Hepatocyte (in vitro differentiated cells): ENCODE data around the gene TCN2. TPM values are rescaled to one million over a fixed set of nuclear protein-coding genes. Genes with fewer than 3 reads are reported as not detected.

Source experiments
- DNase-seq: peaks from one replicate; pipeline ENCODE4 v3.0.0-alpha.2; 2016; ENCODE audit warnings: low spot score
- H2AFZ ChIP-seq: fragments of 200-600 bp; sonication (generic); 2 replicates; pipeline ENCODE4 v1.6.0; 2016; ENCODE audit warnings: antibody characterized with exemption, mild to moderate bottlenecking
- H3K27ac ChIP-seq: fragments of 200-600 bp; sonication (generic); 2 replicates; pipeline ENCODE4 v1.5.1; 2016; ENCODE audit warnings: mild to moderate bottlenecking
- H3K27me3 ChIP-seq: fragments of 200-600 bp; sonication (generic); 2 replicates; pipeline ENCODE4 v1.6.1; 2016
- H3K36me3 ChIP-seq: fragments of 200-600 bp; sonication (generic); replicated peaks from 2 replicates; pipeline ENCODE4 v1.5.1; 2016; ENCODE audit warnings: low read depth; ENCODE audit not compliant: insufficient read depth
- H3K4me1 ChIP-seq: fragments of 200-600 bp; sonication (generic); 2 replicates; pipeline ENCODE4 v1.5.1; 2016; ENCODE audit warnings: mild to moderate bottlenecking, moderate library complexity; ENCODE audit not compliant: insufficient read depth
- H3K4me2 ChIP-seq: fragments of 200-600 bp; sonication (generic); 2 replicates; pipeline ENCODE4 v1.6.0; 2016
- H3K4me3 ChIP-seq: fragments of 200-600 bp; sonication (generic); 2 replicates; pipeline ENCODE4 v1.5.1; 2016; ENCODE audit warnings: mild to moderate bottlenecking
- H3K79me2 ChIP-seq: fragments of 200-600 bp; sonication (generic); 2 replicates; pipeline ENCODE4 v1.6.0; 2017; ENCODE audit warnings: mild to moderate bottlenecking
- H3K9me2 ChIP-seq: fragments of 200-600 bp; sonication (generic); replicated peaks from 2 replicates; pipeline ENCODE4 v1.6.0; 2017; ENCODE audit warnings: mild to moderate bottlenecking; ENCODE audit not compliant: insufficient read depth
- H3K9me3 ChIP-seq: fragments of 200-600 bp; sonication (generic); 2 replicates; pipeline ENCODE4 v1.5.1; 2016; ENCODE audit warnings: low read depth, mild to moderate bottlenecking
- H4K20me1 ChIP-seq: fragments of 200-600 bp; sonication (generic); 2 replicates; pipeline ENCODE4 v1.6.0; 2016; ENCODE audit warnings: mild to moderate bottlenecking; ENCODE audit not compliant: insufficient read depth, poor library complexity, severe bottlenecking
- EZH2 ChIP-seq: fragments of 200-600 bp; sonication (generic); IDR thresholded peaks from 2 replicates; pipeline ENCODE4 v1.6.1; 2016; ENCODE audit warnings: antibody characterized with exemption, mild to moderate bottlenecking, borderline replicate concordance
- EZH2phosphoT487 ChIP-seq: fragments of 200-600 bp; sonication (generic); IDR thresholded peaks from one replicate; pipeline ENCODE4 v1.6.1; 2018; ENCODE audit warnings: antibody characterized with exemption, mild to moderate bottlenecking, low read depth, moderate library complexity; ENCODE audit not compliant: unreplicated experiment, severe bottlenecking
- WGBS: methylation state at CpG from one replicate; pipeline ENCODE4 v1.1.6; 2016; ENCODE audit warnings: low lambda C conversion rate; ENCODE audit errors: missing lambda C conversion rate; 5-methylcytosine and 5-hydroxymethylcytosine counted together
- polyA plus RNA-seq: library from polyadenylated mRNA; unstranded; fragments of >200 nt; fragmentation: Nextera tagmentation; extraction: Ambion mirVana; gene quantifications from 2 replicates; pipeline ENCODE4 v1.2.1, GENCODE V29; 2016
- total RNA-seq: library from RNA; depleted of rRNA; stranded (reverse); fragments of >200 nt; gene quantifications from 2 replicates; pipeline ENCODE4 v1.2.3, GENCODE V29; 2014
- TF ChIP-seq, protein P1 (sequence below): fragments of 200-600 bp; sonication (generic); IDR thresholded peaks from 2 replicates; pipeline ENCODE4 v1.5.1; 2016; ENCODE audit warnings: antibody characterized with exemption, mild to moderate bottlenecking; ENCODE audit not compliant: poor library complexity

The TCN2 gene
- total and polyA plus RNA-seq, 2 experiments from 2014 or later, result 28.8 to 39.3 TPM

DNA sequence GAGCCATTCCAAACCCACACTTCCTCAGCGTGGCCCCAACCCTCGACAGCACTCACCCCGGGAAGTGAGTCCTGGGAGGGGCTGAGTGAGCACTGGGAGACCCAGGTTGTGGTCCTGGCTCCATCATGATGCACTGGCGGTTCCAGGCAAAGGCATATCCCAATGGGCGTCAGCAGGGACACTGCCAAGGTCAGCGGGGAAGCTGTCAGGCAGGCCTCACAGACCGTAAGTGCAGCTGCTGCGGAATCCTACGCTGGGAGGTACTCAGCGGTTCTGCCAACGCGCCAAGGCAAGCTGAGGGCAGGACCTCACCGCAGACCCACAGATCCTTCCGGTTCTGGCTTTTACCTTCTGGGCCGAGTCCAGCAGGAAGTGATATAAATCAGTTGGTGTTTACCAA is 31.1 kb upstream of the TCN2 start:
- Histone ChIP-seq H3K9me2 (no peaks in the 10 kb centered on the region), H3K79me2 (no peaks in the 10 kb centered on the region), H3K4me2 (no peak overlapping the region), H3K9me3 (no peaks in the 10 kb centered on the region), H3K4me1 (peaks cover 14% of the 10 kb centered on the region), H3K36me3 (no peaks in the 10 kb centered on the region), H3K4me3 (no peak overlapping the region), H4K20me1 (no peaks in the 10 kb centered on the region), H3K27me3 (no peaks in the 10 kb centered on the region), H3K27ac (no peak overlapping the region), H2AFZ (no peak overlapping the region)
- TF ChIP-seq, protein P1, sequence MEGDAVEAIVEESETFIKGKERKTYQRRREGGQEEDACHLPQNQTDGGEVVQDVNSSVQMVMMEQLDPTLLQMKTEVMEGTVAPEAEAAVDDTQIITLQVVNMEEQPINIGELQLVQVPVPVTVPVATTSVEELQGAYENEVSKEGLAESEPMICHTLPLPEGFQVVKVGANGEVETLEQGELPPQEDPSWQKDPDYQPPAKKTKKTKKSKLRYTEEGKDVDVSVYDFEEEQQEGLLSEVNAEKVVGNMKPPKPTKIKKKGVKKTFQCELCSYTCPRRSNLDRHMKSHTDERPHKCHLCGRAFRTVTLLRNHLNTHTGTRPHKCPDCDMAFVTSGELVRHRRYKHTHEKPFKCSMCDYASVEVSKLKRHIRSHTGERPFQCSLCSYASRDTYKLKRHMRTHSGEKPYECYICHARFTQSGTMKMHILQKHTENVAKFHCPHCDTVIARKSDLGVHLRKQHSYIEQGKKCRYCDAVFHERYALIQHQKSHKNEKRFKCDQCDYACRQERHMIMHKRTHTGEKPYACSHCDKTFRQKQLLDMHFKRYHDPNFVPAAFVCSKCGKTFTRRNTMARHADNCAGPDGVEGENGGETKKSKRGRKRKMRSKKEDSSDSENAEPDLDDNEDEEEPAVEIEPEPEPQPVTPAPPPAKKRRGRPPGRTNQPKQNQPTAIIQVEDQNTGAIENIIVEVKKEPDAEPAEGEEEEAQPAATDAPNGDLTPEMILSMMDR, result no peak
- TF ChIP-seq EZH2 (no peak), EZH2phosphoT487 (no peak)
- WGBS, result 94% methylated on average over 15 of the region's 15 CpGs
- no peak for DNase-seq

DNA sequence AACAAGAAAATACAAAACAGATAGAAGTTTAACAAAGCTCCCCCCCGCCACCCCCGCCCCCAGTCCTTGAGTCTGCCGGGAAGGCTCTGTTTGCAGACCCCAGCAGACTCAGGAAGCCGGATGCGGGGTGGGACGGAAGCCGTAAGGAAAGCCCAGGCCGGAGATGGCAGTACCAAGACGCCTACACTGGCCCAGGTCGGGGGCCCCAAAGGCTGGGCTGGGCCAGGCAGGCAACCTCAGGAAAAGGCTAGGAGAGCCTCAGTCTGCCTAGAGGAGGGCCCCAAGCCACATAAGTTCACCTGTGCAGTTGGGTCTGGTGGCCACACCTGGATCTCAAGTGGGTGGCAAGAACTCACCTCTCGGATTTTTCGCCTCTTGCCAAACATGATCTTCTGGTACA is 28.5 kb upstream of the TCN2 start:
- TF ChIP-seq, protein P1, result no peak
- TF ChIP-seq EZH2 (no peak), EZH2phosphoT487 (no peak)

DNA sequence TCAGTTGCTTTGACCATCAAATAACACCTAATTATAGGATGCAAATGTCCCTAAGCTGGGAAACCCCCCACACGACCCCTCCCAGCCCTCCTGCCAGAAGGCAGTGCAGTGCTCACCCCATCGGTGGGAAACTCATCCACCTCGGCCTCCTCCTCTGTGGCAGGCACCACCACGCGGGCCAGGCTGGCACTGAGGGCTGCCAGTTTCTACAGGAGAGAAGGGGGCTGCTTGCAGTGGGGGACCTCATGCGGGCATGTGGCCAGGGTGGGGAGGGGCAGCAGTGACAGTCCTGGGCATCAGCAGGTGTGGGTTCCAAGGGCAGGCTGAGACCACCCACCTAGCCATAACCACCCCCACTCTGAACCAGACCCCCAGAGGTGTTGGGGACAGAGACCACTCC is 26.1 kb upstream of the TCN2 start:
- Histone ChIP-seq H3K27me3 (no peaks in the 10 kb centered on the region), H2AFZ (no peak overlapping the region), H3K9me3 (no peaks in the 10 kb centered on the region), H3K79me2 (no peaks in the 10 kb centered on the region), H4K20me1 (no peaks in the 10 kb centered on the region), H3K9me2 (no peaks in the 10 kb centered on the region), H3K27ac (no peak overlapping the region), H3K4me2 (no peak overlapping the region), H3K36me3 (no peaks in the 10 kb centered on the region), H3K4me3 (no peak overlapping the region), H3K4me1 (no peaks in the 10 kb centered on the region)
- TF ChIP-seq, protein P1, result no peak
- no peak for TF ChIP-seq EZH2phosphoT487
- no peak for TF ChIP-seq EZH2
- 93% methylated on average over 6 of the region's 6 CpGs for WGBS
- DNase-seq, result no peak

More for the DNA sequence above, 28.5 kb upstream of the TCN2 start:
- Histone ChIP-seq H3K4me1 (peaks cover 10% of the 10 kb centered on the region), H2AFZ (no peak overlapping the region), H4K20me1 (no peaks in the 10 kb centered on the region), H3K4me2 (no peak overlapping the region), H3K79me2 (no peaks in the 10 kb centered on the region), H3K36me3 (no peaks in the 10 kb centered on the region), H3K4me3 (no peak overlapping the region), H3K9me3 (no peaks in the 10 kb centered on the region), H3K27me3 (no peaks in the 10 kb centered on the region), H3K9me2 (no peaks in the 10 kb centered on the region), H3K27ac (no peak overlapping the region)
- 96% methylated on average over 12 of the region's 12 CpGs for WGBS
- DNase-seq, result no peak

DNA sequence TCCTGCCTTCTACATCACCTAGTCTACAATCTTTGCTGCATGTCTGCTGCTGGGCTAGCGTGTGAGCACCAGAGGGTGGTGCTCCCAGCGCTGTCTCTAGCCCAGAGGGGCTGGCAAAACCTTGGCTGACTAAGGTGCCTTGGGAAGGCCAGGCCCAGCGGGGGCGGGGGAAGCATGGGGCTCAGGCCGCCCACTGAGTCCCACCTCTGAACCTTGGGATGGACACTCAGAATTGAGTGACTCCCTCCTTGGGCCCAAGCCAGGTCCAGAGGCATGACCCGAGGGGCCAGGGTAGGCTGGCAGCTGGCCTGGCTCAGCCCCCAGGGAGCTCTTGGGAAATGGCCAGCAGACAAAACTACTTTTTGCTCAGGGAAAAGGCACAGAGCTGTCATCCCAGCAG is 24.9 kb upstream of the TCN2 start:
- H3K27ac ChIP-seq, result no peak overlapping the region
- no peaks in the 10 kb centered on the region for H3K4me1 ChIP-seq
- TF ChIP-seq EZH2phosphoT487 (no peak), EZH2 (no peak)
- TF ChIP-seq, protein P1, result no peak
- no peaks in the 10 kb centered on the region for H3K9me3 ChIP-seq
- H2AFZ ChIP-seq, result no peak overlapping the region
- no peaks in the 10 kb centered on the region for H3K9me2 ChIP-seq
- H3K4me2 ChIP-seq, result no peak overlapping the region
- no peaks in the 10 kb centered on the region for H3K36me3 ChIP-seq
- no peaks in the 10 kb centered on the region for H3K79me2 ChIP-seq
- H4K20me1 ChIP-seq, result no peaks in the 10 kb centered on the region
- DNase-seq, result no peak
- WGBS, result 96% methylated on average over 6 of the region's 6 CpGs
- H3K27me3 ChIP-seq, result no peaks in the 10 kb centered on the region
- no peak overlapping the region for H3K4me3 ChIP-seq
